GM12891 (cell line): ENCODE results near the gene EML1.

Experiments used
- DNase-seq: peaks from one replicate; pipeline ENCODE4 v3.0.0; 2011; ENCODE audit warnings: low spot score; ENCODE audit not compliant: insufficient read length
- FAIRE-seq: peaks from 2 replicates; lab custom pipeline; 2011; peaks lifted over from hg19 to GRCh38; lab: Jason Lieb, UNC
- PAX5 ChIP-seq: IDR thresholded peaks from 2 replicates; pipeline ENCODE4 v1.6.1; 2011; ENCODE audit warnings: low read length, moderate library complexity, mild to moderate bottlenecking; ENCODE audit not compliant: insufficient read depth, severe bottlenecking
- POLR2A ChIP-seq: IDR thresholded peaks from 2 replicates; pipeline ENCODE4 v1.6.1; 2011; ENCODE audit warnings: low read depth, low read length, control low read depth
- POLR2AphosphoS5 ChIP-seq: IDR thresholded peaks from 2 replicates; pipeline ENCODE4 v1.6.1; 2011; ENCODE audit warnings: low read depth, low read length, control low read depth
- POU2F2 ChIP-seq: IDR thresholded peaks from 2 replicates; pipeline ENCODE4 v1.6.1; 2011; ENCODE audit warnings: low read depth, mild to moderate bottlenecking, control low read depth, low read length, moderate library complexity
- SPI1 ChIP-seq: IDR thresholded peaks from 2 replicates; pipeline ENCODE4 v1.6.1; 2011; ENCODE audit warnings: low read depth, low read length, control low read depth
- TAF1 ChIP-seq: IDR thresholded peaks from 2 replicates; pipeline ENCODE4 v1.6.1; 2011; ENCODE audit warnings: low read depth, low read length, control low read depth

The EML1 gene

DNA sequence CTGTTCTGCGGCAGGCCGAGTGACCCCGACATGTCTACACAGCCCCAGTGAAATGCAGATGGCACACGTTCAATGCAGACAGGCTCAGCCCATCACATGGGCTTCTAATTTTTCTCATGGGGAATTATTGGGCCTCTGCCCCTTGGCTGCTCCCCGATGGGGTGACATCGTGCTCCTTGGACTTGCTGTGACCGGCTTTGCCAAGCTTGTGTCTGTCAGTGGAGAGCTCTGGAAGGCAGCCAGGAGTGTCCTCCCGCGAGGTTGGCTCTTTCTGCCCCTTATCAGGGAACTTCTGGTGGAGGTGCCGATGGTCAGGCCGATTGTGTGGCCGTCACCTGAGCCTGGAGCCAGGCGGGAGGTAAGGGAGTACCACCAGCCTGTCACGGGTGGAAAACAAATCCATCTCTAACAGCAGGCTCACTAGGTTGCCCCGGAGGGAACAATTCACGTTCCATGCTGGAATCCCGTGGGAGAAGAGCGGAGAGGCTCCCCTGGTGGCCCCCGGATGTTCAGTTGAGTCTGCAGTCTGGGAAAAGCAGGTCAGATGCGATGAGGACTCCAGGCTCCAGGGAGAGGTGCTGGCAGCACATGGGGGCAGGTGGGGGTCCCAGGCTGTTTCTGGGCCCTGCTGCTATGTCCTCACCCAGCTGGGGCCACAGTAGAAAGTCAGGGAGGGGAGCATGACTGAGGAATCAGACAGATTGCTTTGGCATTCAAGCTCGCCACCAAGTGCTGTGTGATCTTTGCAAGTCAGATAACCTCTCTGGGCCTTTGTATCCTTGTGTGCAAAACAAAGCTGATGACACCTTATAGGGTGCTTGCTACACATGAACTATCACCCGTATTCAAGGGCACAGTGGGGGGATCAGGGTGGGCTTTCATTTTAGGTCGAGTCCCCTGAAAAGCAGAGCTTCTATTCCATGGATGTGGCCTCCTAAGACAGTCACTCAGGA lies 43.2 kb upstream of the EML1 start:
- no peak for FAIRE-seq
- DNase-seq, result no peak
- TF ChIP-seq TAF1, result no peak
- no peak for TF ChIP-seq POLR2AphosphoS5

DNA sequence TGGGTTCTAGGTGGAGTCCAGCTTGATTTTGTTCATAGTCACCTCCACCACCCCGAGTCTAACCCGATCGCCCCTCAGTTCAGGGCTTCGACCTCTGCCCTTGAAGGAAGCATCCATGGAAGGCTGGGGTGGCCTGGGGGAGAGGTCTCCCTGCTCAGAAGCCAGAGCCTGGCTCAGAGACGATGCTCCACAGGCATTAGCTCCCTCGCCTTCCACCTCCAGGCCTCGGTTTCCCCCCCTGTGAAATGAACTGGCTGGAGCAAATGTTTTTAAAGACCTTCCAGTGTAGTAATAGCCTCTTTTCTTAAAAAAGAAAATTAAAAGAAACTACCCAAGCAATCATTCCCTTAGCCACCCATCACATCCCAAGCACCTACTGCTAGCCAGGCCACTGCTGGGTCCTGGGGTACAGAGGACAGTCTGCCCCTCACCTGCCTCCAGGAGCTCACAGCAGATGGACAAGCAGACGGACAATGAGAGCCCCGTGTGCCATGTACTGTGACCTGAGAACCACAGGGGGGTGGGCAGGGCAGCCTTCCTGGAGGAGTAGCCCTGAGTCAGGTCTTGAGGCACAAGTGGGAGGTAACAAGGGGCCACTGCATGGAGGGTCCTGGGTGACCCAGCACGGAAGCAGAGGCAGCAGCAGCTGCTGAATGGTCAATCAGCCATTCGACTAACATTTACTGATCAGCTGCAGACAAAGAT lies 42.3 kb upstream of the EML1 start:
- TF ChIP-seq POU2F2, result no peak
- no peak for TF ChIP-seq TAF1
- no peak for TF ChIP-seq SPI1
- no peak for TF ChIP-seq PAX5
- TF ChIP-seq POLR2AphosphoS5, result no peak
- no peak for TF ChIP-seq POLR2A
- FAIRE-seq (no peak), DNase-seq (no peak)

DNA sequence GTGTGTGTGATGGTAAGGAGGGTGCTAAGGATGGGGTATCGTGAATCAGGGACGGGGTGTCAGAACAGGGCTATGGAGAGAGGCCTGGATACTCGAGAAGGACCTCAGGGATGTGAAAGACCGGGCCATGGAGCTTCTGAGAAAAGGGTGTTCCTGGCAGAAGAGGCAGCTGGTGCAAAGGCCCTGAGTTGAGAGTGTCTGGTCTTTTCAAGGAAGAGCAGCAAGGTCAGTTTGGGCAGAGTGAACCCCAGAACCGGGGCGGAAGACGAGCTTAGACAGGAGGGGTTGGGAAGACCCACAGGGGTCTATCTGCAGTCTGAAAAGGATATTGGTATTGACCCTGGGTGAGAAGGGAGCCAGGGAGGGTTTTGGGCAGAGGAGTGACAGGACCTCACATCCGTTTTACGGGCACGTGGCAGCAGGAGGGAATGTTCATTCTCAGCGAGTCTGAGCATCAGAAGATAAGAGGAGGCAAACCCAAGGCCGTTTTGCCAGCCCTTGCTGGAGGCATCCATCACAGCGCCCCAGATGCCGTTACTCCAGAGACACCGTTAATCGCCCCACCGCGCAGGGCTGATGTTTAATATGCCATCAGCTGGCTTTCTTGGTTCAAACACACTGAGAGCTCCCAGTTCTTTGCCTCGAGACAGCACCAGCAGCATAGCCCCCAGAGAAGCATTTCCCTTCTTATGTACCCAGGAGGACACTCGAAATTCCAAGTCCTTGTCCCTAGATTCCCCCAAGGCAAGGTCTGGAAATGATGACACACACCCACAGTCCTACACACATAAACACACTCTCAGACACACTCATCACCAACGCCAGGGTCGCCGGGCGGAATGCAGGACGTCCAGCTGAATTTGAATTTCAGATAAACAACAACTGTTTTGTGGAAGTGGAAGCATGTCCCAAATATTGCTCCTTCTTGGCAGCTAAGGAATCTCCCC lies 41.4 kb upstream of the EML1 start:
- no peak for DNase-seq
- FAIRE-seq, result peak; percentile 5
- TF ChIP-seq POU2F2 (no peak), POLR2AphosphoS5 (no peak), TAF1 (no peak), PAX5 (no peak), POLR2A (no peak), SPI1 (no peak)

DNA sequence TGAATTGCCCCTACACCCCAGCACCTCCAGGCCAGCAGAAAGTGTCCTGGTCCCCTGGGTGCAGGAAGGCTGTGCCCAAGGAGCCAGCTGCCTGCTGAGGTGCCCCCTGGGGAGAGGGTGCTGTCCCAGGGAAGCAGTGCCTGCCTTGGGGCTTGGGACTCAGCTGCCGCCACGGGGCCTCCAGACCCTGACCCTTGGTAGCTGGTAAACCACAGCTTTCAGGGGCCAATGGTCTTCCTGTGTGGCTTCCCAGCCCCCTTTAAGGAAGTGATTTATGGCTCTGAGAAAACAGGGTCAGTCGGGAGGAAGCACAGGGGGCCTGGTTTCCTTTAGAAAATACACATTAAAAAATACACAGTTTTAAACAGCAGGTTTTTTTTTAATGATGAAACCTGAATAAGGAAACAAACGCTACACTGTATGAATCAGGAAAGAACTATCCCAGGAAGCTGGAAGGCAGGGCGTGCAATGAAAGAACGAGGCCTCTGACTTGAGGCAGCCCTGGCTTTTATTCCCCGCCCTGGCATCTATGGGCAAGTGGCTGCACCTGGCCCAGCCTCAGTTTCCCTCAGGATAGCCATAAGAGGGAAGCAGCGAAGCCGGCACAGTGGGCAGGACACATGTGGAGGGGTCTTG lies 40.6 kb upstream of the EML1 start:
- no peak for TF ChIP-seq TAF1
- no peak for TF ChIP-seq POLR2A
- no peak for TF ChIP-seq SPI1
- no peak for TF ChIP-seq PAX5
- no peak for TF ChIP-seq POU2F2
- TF ChIP-seq POLR2AphosphoS5, result no peak
- DNase-seq, result no peak
- no peak for FAIRE-seq

DNA sequence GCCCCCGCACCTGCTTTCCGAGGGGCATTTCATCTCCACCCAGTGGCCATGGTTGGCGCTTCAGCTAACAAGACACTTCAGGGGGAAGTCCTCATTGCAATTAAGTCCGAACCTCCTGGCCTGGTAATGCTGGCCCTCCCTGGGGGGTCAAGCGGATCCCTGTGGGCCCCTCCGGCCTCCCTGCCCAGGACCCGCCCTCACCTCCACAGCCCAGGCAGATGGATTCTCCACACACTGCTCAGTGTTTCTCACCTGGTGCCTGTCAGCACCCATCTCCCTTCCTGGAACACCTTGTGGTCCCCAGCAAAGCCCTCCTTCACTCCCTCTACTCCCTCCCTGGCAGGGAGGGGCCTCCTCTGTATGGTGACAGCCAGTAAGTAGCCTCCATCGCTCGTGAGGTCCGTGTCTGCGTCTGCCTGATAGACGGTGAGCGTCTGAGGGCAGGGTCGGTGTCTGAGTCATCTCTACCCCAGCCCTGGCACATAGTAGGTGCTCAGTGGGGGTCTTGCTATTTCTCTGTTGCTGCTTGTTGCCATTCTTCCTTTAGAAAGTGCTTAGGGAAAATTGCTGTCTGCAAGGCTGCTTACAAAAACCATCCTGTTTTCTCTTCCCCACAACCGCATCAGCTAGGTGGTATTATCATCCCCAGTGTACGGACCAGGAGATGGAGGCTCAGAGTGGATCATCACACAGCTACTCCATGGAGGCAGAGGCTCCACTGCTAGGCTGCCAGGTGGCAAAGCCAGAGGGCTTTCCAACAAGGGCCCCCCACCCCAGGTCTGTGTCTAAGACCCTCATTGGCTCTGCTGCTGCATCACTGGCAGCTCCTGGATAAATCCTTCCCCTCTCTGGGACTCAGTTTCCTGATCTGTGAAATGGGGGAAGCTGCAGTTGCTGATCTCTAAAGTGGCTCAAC lies 39.7 kb upstream of the EML1 start:
- FAIRE-seq (no peak), DNase-seq (no peak)
- no peak for TF ChIP-seq POLR2A
- TF ChIP-seq POU2F2, result no peak
- no peak for TF ChIP-seq PAX5
- TF ChIP-seq SPI1, result no peak
- no peak for TF ChIP-seq POLR2AphosphoS5
- TF ChIP-seq TAF1, result no peak

DNA sequence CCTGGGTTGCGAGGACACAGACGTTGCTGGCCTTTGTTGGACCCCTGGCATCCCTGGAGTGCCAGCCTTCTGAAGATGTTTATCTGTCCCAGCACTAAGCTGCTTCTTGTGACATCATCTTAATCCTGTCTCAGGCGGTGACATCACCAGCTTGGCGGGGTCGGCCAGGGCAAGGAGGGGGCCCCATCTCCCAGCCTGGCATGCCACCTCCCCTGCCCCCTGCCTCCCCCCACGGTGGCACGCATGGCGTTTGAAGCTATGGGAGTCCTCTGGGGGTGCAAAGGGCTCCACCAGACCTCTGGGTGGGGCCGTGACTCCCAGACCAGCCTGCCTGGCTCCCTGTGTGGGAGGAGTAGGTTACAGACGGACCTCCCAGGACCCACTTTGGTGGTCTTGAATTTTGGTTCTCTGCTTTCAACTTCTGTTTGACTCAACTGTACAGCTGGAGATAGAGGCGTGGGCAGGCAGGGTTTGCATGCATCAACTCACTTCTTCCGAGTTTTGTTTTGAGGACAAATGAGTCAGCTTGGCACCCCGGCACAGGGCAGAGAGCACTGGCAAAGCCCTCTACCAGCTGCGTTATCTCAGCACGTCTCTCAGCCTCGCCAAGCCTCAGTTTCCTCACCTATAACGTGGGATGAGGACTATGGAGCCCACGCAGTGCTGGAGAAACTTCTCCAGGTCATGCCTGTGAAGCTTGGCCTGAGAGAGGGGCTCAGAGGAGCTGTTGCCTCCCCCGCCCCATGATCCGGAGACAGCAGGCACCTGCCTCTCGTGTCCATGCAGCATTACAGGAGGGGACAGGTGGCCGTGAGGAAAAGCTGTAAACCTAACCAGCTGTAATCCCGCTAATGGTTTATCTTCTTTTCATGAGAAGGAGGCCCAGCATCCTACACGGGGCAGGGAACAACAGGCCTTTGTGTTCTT lies 38.8 kb upstream of the EML1 start:
- no peak for TF ChIP-seq TAF1
- no peak for TF ChIP-seq SPI1
- TF ChIP-seq POLR2A, result no peak
- no peak for TF ChIP-seq PAX5
- no peak for TF ChIP-seq POU2F2
- no peak for TF ChIP-seq POLR2AphosphoS5
- DNase-seq (no peak), FAIRE-seq (no peak)

DNA sequence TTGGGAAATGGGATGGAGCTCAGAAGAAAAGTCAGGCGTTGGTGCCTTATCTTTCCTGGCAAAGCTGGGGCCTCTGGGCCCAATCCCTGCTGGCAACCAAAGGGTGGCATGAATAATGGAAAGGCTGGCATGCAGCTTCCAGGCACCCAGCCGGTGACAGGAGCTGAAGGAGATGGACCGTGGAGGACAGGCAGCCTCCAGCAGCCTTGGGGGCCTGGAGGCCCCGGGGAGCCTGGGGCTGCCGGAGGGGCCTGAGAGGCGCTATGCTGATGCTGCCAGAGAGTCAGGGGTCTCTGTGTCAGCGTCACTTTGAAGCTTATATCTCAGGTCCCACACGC lies 38.2 kb upstream of the EML1 start:
- TF ChIP-seq POU2F2 (no peak), TAF1 (no peak), SPI1 (no peak), POLR2AphosphoS5 (no peak)
- no peak for FAIRE-seq
- no peak for DNase-seq
